CD4-positive, alpha-beta T cell (primary cell): Measurements from ENCODE around the gene PODN. TPM values are rescaled to one million over a fixed set of nuclear protein-coding genes. Genes with fewer than 3 reads are reported as not detected.

Experiments
- ATAC-seq: fragments of 200-7000 bp; cut with Tn5 transposase; one replicate; pipeline ENCODE4 v1.10.0; 2022; ENCODE audit warnings: mild to moderate bottlenecking; ENCODE audit not compliant: poor library complexity
- CTCF ChIA-PET: fragments of 350-600 bp; sonication (Branson Sonifier 250); formaldehyde crosslinking; loops from one replicate; lab custom pipeline; 2021; ENCODE audit warnings: antibody characterized with exemption, inconsistent platforms; lab: Charles Lee
- POLR2A ChIA-PET: fragments of 350-600 bp; sonication (Branson Sonifier 250); formaldehyde crosslinking; loops from one replicate; lab custom pipeline; 2021; ENCODE audit warnings: antibody characterized with exemption, inconsistent platforms; lab: Charles Lee
- DNase-seq, 14 experiments: peaks; one replicate each; pipeline ENCODE4 v3.0.0-alpha.2; 2013 to 2020; ENCODE audit warnings: mixed read lengths in 2 of 14
- H3K27ac ChIP-seq, 2 donors: one replicate each; pipeline versions ENCODE4 v1.5.1 to v1.7.0; 2013; ENCODE audit warnings: low read length in 2 of 2, low read depth in 1 of 2, mild to moderate bottlenecking in 1 of 2
- H3K27me3 ChIP-seq, 2 experiments: 1 replicate in 1 of 2; 2 replicates in 1 of 2; pipeline versions ENCODE4 v1.6.1 to v1.7.0; 2013; ENCODE audit warnings: low read length in 2 of 2, control low read depth in 1 of 2, mild to moderate bottlenecking in 1 of 2, moderate library complexity in 1 of 2; ENCODE audit not compliant: insufficient read depth in 2 of 2, control insufficient read depth in 1 of 2
- H3K36me3 ChIP-seq: one replicate; pipeline ENCODE4 v1.6.1; 2013; ENCODE audit warnings: low read length, control low read depth; ENCODE audit not compliant: insufficient read depth
- H3K4me1 ChIP-seq: one replicate; pipeline ENCODE4 v1.6.1; 2013; ENCODE audit warnings: low read length, control low read depth; ENCODE audit not compliant: insufficient read depth
- H3K4me3 ChIP-seq: one replicate; pipeline ENCODE4 v1.5.1; 2013; ENCODE audit warnings: mild to moderate bottlenecking, low read length, moderate library complexity
- H3K9me3 ChIP-seq, 2 experiments: 1 replicate in 1 of 2; 2 replicates in 1 of 2; pipeline versions ENCODE4 v1.6.1 to v1.7.0; 2013; ENCODE audit warnings: low read length in 2 of 2, mild to moderate bottlenecking in 2 of 2, control low read depth in 1 of 2, moderate library complexity in 1 of 2; ENCODE audit not compliant: control insufficient read depth in 1 of 2, insufficient read depth in 1 of 2
- H3K27ac Mint-ChIP-seq: one replicate; pipeline ENCODE4 v1.8.0; 2020; ENCODE audit warnings: mixed read lengths
- H3K27me3 Mint-ChIP-seq: one replicate; pipeline ENCODE4 v1.8.0; 2021; ENCODE audit warnings: mixed read lengths
- H3K36me3 Mint-ChIP-seq: one replicate; pipeline ENCODE4 v1.8.0; 2021; ENCODE audit warnings: low read depth, mixed read lengths
- H3K4me1 Mint-ChIP-seq: one replicate; pipeline ENCODE4 v1.8.0; 2021; ENCODE audit warnings: low read depth, mixed read lengths
- H3K4me3 Mint-ChIP-seq: one replicate; pipeline ENCODE4 v1.8.0; 2020; ENCODE audit warnings: mild to moderate bottlenecking, mixed read lengths
- H3K9me3 Mint-ChIP-seq: one replicate; pipeline ENCODE4 v1.8.0; 2020; ENCODE audit warnings: mixed read lengths
- intact Hi-C, 2 experiments: fragments of 100-400 bp; cut with DNase I in 1 of 2; cut with micrococcal nuclease in 1 of 2; formaldehyde crosslinking; loops; one replicate each; pipeline versions ENCODE4 v1.15.1 to v1.9.0; 2023 to 2025; cut with DNase I, micrococcal nuclease
- total RNA-seq, 174 experiments: library from RNA in 2 of 174; stranded (reverse) in 2 of 174; gene quantifications; one replicate each; pipeline ENCODE4 v1.2.3 and lab custom pipeline; 2021 to 2026
- TF ChIP-seq, protein P1 (sequence below): fragments of 200-600 bp; IDR thresholded peaks from one replicate; pipeline ENCODE4 v1.8.0; 2022; ENCODE audit warnings: antibody characterized with exemption, mild to moderate bottlenecking

PODN gene
- total RNA-seq, 2 experiments from 2014 or later = not detected

DNA sequence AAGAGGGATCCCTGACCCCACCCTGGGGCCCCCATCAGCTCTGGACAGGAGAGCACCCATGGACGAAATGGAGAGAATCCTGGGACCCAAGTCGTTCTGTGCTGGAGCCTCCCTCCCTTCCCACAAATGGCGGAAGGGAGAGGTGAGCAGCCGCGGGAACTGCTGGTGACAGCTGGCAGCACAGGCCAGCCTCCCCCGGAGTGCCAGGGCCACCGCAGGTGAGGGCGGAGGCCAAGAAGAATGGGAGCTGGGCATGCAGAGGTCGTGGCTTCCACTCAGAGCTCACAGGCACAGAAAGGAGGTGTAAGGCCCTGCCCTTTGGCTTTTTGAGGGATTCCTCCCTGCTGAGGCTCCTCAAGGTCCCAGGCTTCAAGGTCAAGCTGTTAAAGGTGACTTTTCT is 55.8 kb downstream of the PODN start:
- peaks cover 0 to 3% of the 10 kb centered on the region in 2 experiments for H3K27me3 ChIP-seq
- DNase-seq (no peak), ATAC-seq (no peak)
- intact Hi-C loops = no loop called here
- no peak overlapping the region for H3K27ac Mint-ChIP-seq
- H3K9me3 Mint-ChIP-seq = no peaks in the 10 kb centered on the region
- TF ChIP-seq, protein P1, sequence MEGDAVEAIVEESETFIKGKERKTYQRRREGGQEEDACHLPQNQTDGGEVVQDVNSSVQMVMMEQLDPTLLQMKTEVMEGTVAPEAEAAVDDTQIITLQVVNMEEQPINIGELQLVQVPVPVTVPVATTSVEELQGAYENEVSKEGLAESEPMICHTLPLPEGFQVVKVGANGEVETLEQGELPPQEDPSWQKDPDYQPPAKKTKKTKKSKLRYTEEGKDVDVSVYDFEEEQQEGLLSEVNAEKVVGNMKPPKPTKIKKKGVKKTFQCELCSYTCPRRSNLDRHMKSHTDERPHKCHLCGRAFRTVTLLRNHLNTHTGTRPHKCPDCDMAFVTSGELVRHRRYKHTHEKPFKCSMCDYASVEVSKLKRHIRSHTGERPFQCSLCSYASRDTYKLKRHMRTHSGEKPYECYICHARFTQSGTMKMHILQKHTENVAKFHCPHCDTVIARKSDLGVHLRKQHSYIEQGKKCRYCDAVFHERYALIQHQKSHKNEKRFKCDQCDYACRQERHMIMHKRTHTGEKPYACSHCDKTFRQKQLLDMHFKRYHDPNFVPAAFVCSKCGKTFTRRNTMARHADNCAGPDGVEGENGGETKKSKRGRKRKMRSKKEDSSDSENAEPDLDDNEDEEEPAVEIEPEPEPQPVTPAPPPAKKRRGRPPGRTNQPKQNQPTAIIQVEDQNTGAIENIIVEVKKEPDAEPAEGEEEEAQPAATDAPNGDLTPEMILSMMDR = no peak
- CTCF ChIA-PET = no interaction called here
- H3K4me1 ChIP-seq = no peaks in the 10 kb centered on the region
- no peaks in the 10 kb centered on the region for H3K36me3 Mint-ChIP-seq
- H3K9me3 ChIP-seq = peaks cover 0 to under 1% of the 10 kb centered on the region in 2 experiments
- POLR2A ChIA-PET = no interaction called here
- no peaks in the 10 kb centered on the region for H3K4me1 Mint-ChIP-seq
- no peak overlapping the region for H3K4me3 Mint-ChIP-seq
- no peak overlapping the region for H3K27ac ChIP-seq
- H3K36me3 ChIP-seq = no peaks in the 10 kb centered on the region
- no peak overlapping the region for H3K4me3 ChIP-seq
- H3K27me3 Mint-ChIP-seq = no peaks in the 10 kb centered on the region

DNA sequence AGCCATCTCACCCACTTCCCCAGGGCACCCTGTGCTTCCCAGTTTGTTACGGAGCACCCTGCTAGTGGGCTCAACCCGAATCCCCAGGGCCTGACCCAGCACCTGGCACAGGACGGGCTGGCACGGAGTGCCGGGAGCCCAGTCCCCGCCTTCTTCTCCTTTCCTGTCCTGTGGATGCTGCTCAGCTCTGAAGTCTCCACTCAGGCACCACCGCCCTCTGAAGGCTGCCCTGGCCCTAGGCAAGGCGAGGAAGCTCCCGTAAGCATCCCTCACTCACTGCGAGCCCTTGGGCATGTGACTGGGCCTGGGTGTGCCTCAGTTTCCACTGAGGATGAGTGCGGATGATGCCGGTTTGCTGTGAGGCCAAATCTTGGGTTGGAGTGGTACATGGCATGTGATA is 58.6 kb downstream of the PODN start:
- Mint-ChIP-seq H3K4me1 (no peaks in the 10 kb centered on the region), H3K4me3 (no peak overlapping the region), H3K36me3 (no peaks in the 10 kb centered on the region), H3K27me3 (no peaks in the 10 kb centered on the region), H3K27ac (no peak overlapping the region), H3K9me3 (no peaks in the 10 kb centered on the region)
- peaks cover 0 to 3% of the 10 kb centered on the region in 2 experiments for H3K27me3 ChIP-seq
- peaks cover 0 to 4% of the 10 kb centered on the region in 2 experiments for H3K9me3 ChIP-seq
- H3K36me3 ChIP-seq = no peaks in the 10 kb centered on the region
- intact Hi-C loops = no loop called here
- no peaks in the 10 kb centered on the region for H3K4me1 ChIP-seq
- ChIA-PET POLR2A (no interaction called here), CTCF (no interaction called here)
- ATAC-seq (no peak), DNase-seq (no peak)
- H3K27ac ChIP-seq = no peak overlapping the region
- TF ChIP-seq, protein P1 = no peak
- no peak overlapping the region for H3K4me3 ChIP-seq

DNA sequence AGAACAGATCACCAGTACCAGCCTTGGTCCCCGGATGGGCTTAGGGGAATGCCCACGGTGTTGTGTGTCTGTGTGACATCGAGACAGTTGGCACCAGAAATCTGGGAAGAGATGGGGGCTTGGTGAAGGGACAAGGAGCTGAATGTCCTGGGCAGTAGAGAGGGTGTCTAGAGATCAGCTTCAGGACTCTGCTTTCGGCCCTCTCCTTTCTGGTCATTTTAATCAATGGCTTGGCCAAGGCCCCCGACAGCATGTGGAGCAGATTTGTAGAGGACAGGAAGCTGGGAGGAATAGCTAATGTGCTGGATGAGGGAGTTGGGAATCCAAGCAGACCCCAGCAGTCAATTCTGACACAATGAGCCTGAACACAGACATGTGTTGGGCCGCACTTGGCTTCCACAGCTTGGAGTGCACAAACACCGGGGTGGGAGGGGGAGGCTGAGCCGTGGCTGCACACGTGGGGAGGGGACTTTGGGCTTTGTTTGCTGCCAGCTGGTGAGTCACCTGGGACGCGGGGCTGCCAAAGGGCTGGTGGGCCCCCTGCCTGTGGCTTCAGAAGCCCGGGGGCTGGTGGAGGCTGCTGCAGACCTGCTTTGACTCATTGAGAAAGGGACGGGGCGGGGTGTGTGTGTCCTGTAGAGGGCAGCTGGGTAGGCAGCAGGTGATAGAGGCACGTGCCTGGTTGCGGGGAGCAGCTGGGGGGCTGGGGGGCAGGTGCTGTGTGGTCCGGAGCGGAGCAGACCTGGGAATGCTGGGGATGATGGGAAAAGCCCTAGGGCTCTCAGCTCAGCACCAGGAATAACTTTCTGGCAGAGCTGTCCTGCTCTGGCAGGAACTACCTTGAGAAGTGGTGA is 59.5 kb downstream of the PODN start:
- Mint-ChIP-seq H3K9me3 (no peaks in the 10 kb centered on the region), H3K27ac (no peak overlapping the region), H3K27me3 (no peaks in the 10 kb centered on the region), H3K4me1 (no peaks in the 10 kb centered on the region), H3K4me3 (no peak overlapping the region), H3K36me3 (no peaks in the 10 kb centered on the region)
- ChIA-PET CTCF (no interaction called here), POLR2A (no interaction called here)
- intact Hi-C loops = no loop called here
- Histone ChIP-seq H3K27me3 (peaks cover 0 to 3% of the 10 kb centered on the region in 2 experiments), H3K4me3 (no peak overlapping the region), H3K36me3 (no peaks in the 10 kb centered on the region), H3K9me3 (peaks cover 0 to 4% of the 10 kb centered on the region in 2 experiments), H3K4me1 (no peaks in the 10 kb centered on the region), H3K27ac (no peak overlapping the region)
- DNase-seq (no peak), ATAC-seq (no peak)
- TF ChIP-seq, protein P1 = no peak
